Midbrain (tissue), 1 donor: ENCODE measurements around the gene NAMPT.
"Not testable (repeated sequence)": the region's sequence is repeated elsewhere in the genome, so short reads cannot be mapped to it uniquely, and the experiment has no call there.

Experiments used
- DNase-seq: peaks from one replicate; lab custom pipeline; 2025; lab: John Stamatoyannopoulos, UW

The NAMPT gene

DNA sequence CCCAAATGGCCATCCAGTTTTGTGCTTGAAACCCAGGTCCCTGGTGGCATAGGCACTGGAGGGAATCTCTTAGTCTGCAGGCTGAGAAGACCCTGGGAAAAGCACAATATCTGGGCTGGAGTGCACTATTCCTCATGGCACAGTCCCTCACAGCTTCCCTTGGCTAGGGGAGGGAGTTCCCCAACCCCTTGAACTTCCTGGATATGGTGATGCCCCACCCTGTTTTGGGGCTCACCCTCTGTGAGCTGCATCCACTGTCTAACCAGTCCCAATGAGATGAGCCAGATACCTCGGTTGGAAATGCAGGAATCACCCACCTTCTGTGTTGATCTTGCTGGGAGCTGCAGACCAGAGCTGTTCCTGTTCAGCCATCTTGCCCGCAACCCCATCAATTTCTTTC lies 19.8 kb upstream of the NAMPT start:
- DNase-seq, result no peak

DNA sequence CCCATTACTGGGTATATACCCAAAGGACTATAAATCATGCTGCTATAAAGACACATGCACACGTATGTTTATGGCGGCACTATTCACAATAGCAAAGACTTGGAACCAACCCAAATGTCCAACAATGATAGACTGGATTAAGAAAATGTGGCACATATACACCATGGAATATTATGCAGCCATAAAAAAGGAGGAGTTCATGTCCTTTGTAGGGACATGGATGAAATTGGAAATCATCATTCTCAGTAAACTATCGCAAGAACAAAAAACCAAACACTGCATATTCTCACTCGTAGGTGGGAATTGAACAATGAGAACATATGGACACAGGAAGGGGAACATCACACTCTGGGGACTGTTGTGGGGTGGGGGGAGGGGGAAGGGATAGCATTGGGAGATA lies 13.8 kb upstream of the NAMPT start:
- not testable (repeated sequence) for DNase-seq

DNA sequence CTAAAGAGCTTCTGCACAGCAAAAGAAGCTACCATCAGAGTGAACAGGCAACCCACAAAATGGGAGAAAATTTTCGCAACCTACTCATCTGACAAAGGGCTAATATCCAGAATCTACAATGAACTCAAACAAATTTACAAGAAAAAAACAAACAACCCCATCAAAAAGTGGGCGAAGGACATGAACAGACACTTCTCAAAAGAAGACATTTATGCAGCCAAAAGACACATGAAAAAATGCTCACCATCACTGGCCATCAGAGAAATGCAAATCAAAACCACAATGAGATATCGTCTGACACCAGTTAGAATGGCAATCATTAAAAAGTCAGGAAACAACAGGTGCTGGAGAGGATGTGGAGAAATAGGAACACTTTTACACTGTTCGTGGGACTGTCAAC lies 13.4 kb upstream of the NAMPT start:
- not testable (repeated sequence) for DNase-seq

DNA sequence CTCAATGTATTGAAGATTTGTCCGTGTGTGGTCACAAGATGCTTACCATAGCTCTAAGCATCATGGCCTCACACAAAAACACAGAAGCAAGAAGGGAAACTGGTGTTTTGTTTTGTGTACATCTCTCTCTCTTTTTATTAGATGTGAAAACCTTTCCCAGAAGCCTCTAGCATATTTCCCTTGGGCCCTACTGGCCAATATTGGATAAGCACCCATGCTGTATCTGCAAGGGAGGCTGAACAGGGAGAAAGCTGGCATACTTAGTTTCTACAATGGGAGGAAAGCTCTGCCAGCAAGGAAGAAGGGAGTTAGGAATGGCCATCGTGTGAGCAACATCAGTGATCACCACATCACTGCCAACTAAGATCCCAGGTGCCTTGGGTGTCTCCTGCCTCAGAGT lies 9.6 kb upstream of the NAMPT start:
- DNase-seq, result no peak

DNA sequence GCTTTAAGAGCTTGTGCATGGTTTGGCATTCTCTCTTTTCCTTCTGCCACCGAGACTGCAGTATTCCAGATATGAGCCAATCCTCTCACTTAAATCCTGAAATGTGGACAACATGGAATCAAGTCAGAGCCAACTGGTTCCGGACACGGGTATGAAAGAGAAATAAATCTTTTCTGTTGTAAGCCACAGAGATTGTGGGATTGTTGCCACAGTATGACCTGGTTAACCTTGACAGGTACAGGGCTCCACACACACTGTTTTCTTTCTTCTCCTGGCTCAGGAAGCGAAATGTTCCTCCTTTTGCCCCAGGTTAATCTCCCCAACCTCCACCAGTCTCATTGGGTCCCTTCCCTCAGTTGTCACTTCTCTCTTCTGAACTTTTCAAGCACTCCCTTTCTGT lies 6.5 kb upstream of the NAMPT start:
- no peak for DNase-seq

DNA sequence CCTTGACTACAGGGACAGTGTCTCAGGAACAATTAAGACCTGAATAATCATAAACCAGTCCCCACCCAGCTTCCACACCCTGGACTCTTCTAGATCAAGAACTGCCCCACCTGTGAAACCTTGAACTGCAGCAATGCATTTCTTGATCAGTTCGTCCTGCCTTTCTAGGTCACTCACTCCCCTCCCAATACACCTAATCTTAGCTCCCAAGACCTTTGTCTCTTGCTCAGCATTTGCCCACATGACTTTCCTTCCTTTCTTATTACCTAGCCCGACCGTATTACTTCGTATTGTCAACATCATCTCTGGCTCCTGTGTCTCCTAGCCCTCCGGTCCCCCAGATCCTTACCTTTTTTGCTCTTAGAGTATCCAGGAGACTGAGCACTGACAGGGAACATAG lies 5.5 kb upstream of the NAMPT start:
- no peak for DNase-seq

DNA sequence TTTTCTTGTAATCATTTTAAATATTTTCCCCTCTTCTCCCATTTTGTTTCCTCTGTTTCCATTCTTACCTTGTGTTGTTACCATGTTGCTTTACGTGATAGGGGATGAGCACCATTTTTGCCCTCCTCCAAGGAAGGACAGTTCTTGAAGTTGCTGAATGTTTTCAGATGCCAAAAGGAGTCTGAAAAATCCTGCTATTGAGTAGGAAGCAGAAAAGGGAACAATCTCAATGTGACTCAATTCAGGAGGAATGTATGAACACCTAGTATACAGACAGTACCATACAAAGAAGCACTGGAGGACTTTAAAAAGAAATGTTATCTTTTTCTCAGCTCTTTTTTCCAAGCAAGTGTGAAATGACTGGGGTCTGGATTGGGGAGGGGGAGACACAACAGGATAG lies 5.1 kb upstream of the NAMPT start:
- DNase-seq, result no peak

DNA sequence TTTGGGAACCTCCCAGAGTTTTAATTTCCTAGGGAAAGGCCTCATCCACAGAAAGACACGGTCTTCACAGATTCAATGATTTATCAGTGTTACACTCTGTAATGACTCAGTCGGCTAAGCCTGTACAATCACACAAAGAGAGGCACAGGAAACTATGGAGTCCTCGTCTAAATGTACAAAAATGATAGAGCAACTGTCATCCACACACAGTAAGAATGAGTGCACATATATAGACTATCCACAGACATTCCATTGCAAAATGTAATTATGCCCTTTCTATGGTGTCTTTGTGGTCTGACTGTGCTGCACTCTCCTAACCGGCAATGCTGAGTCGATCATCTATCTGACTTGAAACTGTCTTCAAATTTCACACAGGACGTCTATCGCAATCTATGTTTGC lies 3.5 kb upstream of the NAMPT start:
- DNase-seq, result no peak

DNA sequence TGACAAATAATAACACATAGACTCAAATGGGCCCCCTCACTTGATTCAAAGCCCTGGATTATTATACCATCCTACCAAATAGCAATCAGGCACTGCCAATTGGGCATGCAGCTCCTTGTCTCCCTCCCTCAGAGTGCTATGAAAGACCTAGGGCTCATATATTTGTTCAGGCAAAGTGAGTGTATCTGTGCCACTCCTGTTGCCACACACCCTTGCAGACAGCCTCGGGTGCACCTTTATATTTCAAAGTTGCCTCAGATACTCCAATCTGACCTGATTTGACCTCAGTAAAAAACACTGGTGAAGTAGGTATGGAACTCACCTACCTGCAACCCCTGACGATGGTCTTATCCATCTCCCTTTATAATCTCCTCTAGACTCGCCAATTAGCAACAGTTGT lies 3.0 kb upstream of the NAMPT start:
- no peak for DNase-seq

DNA sequence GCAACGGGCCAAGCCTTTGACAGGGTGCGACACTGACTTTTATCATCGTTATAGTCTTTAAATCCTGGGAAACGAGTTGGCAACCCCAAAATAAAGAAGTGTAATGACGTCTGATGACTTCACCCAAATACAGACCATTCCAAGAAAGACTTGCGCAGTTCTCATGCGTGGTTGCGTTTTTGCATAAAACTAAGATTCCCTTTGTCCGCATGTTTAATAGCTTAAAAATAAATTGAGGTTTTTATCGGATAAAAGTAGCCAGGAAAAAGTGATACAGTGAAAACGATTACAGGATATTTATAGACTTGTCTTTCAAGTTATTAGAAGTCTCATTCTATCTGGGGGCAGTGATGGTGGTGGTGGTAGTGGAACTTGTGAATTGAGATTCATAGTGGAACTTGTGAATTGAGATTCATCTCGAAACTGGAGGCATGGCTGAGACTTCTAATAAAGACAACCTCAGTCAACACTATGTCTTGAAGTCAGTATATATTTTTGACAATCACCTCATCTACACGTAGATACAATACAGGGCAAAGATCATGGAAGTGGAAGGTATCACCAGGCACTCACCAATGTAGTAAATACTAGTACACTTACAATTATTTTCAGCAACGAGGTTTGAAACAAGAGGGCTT lies 1.2 kb upstream of the NAMPT start:
- DNase-seq, result peak; percentile 30

DNA sequence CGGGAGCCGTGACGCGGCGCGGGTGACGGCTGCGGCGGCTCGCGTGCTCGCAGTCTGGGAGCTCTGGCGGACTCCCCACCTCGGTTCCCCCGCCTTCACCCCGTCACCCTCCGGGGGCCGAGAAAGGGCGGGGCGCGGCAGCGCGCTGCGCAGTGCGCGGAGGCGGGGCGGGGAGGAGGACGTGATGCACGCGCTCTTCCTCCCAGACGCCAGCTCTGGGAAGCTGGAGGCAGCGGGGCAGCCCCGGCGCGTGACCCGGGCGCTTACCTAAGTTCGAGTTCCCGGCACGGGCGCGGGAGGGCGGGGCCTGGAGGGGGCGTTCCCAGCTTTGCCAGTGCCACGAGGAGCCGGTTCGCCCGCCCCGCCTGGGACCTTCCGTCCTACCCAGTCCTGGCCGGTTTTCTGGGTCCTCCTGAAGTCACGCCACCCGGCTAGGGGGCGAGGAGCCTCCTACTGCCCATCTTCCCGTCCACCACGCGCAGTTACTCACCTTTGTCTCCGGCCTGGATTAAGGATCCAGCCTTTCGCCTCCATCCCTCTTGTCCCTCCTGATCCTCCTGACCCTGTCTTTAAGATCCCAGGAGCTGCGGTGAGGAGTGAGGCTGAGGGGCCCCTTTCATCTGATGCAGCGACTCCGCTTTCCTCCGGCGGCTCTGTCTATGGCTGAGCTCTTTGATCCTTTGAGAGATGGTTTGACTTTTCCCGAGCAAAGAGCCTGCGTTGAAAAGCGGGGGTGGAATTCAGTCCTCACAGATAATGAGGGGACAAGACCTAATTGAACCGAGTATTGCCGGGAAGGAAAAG lies 470 bp upstream of the NAMPT start:
- peak; percentile 95 for DNase-seq

DNA sequence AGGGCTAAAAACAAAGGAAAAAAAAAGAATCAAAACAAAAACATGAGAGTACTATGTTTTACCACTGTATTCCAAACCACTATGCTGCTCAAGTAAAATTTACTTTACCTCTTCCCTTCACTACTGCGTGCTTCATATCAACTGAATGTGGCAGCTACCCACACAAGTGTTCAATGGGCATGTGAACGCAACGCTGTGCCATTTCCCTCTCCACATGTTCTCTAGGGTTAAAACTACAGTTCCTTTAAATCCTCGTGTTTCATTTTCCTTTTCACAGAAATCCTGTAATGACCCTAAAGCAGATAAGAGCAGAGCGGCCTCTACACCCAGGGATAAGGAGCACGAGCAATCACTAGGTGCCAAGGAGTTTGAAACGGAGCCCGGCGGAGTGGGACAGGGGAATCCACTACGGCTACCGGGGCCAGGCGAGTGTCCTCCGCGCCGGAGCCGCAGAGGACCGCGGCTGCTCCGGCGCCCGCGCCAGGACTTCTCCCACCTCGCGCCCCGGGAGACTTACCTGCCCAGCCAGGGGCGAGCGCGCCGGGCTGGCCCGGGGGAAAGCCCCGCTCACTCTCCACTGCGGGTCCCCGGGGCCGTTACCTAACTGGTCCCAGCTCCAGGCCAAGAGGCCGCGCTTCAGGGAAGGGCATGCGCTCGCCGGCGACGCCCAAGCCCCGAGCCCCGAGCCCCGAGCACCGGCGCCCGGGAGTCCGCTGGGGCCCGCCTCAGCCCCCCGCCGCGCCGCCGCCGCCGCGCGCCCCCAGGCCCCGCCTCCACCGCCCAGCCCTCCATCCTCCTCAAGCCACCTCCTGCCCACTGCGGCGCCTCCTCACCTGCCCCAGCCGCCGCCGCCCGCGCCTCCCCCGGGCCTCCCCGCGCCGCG lies 711 bp downstream of the NAMPT start:
- peak; percentile 45 for DNase-seq

DNA sequence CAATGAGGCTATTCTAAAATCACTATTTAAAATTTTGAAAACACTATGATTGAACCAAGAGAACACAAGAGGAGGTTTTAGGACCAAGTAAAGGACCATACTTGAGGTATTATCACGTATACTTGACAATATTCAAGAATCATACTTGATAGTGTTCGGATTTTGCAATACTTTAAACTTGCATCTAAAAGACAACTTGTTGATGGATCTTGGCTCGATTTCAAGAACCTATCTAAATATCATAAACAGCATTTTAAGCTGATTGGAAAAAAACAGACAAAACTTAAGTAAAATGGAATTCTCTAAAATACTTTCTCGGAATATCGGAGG lies 1.3 kb downstream of the NAMPT start:
- DNase-seq, result no peak

DNA sequence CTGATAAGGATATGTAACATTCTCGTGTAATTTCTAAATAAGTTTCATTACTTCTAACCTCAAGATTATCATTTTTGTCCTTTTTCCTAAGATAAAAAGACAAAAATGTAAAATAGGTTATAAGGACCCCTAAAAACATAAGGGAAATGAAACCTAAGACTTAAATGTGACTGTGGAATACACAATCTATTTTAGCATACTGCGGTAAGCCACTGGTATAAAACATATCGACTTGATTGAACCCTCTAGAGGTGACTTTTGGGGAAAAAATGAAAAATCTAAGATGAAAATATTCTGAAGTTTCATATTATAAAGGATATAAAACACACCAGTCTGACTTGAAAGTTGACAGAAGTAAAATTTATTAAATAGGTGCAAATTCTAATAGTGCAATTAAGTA lies 1.9 kb downstream of the NAMPT start:
- no peak for DNase-seq

DNA sequence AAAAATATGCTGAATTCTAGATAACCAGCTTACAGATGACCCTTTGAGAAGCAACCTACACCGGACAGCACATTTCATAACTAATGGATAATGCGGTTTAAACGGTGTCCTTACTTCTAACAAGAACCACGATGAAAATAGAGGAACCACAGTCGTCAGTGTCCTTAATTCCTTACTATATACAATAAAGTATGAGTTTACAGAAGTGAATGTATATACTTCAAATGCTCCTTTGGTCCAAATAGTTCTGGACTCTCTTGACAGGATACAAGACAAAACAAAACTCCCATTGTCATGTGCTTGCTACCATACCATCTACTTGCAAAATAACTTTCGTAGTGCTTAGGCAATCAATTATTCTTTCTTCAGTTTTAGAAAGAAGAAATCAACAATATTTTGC lies 2.4 kb downstream of the NAMPT start:
- no peak for DNase-seq

DNA sequence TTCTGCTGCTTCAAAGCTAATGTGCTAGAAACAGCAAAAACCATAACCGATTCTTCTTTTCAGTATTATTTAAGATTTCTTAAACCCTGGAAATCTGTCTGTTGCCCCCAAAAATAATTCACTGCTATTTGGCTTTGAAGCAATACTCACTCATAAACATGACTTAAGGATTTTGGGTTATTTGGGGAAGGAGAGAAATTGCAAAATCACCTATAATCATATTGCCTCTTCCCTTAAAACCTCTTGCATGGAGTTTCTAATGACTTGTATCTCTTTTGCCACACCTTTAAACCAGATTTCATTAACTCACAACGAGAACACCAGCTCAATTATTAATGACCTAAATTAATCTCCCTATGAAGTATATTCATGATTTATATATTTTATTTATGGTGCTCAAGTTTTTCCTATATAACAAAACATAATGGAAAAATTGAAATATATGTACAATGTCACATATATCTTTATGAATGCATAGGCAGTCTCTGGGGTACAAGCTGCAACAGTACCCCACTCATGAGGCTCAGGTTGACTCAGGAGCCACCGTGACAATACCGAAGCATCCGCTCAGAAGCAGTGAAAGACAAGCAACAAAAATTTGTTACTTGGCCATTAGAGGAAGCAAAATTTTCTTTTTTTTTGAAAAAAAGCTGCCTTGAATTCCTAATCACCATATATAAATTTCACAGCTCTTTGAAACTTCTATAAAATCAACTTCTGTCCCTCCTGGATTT lies 3.0 kb downstream of the NAMPT start:
- DNase-seq, result no peak

DNA sequence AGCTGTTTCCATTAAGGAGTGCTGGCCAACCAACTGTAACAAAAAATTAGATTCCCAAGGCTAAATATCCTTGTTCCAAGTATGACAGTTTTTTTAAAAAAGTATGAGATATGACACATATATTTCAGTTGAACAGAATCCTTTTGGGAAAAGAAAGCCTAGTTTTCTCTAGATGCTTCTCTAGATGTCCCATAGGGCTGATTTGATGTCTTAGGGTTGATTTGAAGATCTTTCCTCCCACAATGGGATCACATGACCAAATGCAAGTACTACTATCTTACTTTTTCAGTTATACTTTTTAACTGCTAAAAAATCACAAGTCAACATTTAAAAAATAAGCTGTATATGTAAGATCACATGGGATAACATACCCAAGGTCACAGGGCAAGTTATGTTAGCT lies 3.7 kb downstream of the NAMPT start:
- no peak for DNase-seq

DNA sequence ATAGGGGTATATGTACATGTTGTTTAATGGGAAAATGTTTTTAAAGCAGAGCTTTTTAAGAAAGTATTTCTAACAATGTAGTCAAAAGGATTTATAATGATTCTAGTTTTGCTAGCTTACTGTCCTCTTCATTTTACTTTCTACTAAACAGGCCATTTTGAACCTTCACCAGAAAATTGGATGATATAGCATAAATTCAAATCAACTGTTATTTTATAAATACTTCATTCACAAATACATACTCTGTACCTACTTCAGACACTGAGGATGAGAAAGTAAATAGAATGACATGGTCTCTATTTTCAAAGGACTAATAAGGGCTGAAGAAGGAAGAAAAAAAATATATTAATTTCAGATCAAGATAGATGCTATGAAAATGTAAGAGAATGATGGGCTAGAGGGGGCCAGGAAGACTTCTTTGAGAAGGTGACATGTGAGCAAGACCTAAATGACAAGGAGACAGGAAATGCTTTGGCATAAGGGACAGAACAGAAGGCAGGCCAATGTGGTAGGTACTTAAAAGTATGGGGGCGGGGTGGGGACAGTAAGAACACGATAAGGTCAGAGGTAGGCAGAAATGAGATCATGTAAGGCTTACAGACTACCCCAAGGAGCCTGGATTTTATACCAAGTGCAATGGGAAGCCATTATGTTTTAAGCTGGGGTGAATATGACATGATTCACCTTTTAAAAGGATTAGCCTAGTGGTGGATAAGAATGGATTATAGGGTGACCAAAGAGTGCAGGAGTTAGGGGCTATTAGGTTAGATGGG lies 5.2 kb downstream of the NAMPT start:
- no peak for DNase-seq

DNA sequence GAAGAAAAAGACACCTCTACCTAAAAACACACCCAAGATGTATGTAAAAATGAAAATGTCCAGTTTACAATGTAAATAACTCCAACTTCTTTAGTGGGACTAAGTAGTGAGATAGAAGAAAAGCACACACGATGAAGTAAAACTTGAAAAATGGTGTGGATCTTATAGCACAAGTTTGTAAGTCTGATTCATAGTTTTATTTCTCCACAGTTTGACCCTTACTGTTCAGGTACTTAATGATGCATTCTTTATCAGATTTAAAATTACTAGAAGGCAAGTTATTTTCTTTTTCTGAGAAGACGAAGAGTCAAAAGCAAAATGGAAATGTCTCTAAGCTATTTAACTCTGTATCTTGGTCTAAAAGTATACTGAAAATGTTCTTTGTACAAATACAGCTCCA lies 6.1 kb downstream of the NAMPT start:
- DNase-seq, result no peak

DNA sequence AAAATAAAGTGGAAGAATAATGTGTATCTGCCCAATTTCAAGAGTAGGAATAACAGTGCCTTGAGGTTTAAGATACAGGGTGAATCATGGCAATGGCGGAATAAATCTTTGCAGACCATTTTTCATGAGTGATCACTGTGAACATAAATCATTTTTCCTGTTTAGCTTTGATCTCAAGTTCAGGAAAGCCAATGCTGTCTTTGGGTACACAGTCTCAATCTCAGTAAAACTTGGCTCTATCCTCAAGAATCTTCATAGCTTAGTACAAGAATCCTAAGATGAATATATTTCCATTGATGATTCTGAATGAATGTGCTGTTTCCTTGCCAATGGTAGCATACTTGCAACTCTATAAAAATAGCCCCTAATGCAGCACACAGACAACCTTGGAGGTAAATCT lies 6.8 kb downstream of the NAMPT start:
- DNase-seq, result no peak

DNA sequence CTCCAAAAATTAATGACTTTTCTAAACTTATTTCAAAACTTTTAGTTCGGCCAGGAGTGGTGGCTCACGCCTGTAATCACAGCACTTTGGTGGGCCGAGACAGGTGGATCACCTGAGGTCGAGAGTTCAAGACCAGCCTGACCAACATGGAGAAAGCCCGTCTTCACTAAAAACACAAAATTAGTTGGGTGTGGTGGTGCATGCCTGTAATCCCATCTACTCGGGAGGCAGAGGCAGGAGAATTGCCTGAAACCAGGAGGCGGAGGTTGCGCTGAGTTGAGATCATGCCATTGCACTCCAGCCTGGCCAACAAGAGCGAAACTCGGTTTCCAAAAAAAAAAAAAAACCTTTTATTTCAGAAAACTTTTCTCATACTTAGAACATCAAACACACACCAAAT lies 8.3 kb downstream of the NAMPT start:
- no peak for DNase-seq
